B cell (primary cell): Measurements from ENCODE around the gene SPECC1L. TPM values are rescaled to one million over a fixed set of nuclear protein-coding genes. Genes with fewer than 3 reads are reported as not detected.

ENCODE experiments used
- ATAC-seq: fragments of 200-7000 bp; cut with Tn5 transposase; one replicate; pipeline ENCODE4 v1.10.0; 2021; ENCODE audit warnings: low read depth, mild to moderate bottlenecking, moderate number of reproducible peaks, moderate library complexity
- CTCF ChIA-PET: fragments of 350-600 bp; sonication (Branson Sonifier 250); formaldehyde crosslinking; loops from one replicate; lab custom pipeline; 2021; ENCODE audit warnings: antibody characterized with exemption, inconsistent platforms; lab: Charles Lee
- POLR2A ChIA-PET: fragments of 350-600 bp; sonication (Branson Sonifier 250); formaldehyde crosslinking; loops from one replicate; lab custom pipeline; 2021; ENCODE audit warnings: antibody characterized with exemption; lab: Charles Lee
- DNase-seq: peaks from one replicate; pipeline ENCODE4 v3.0.0; 2013
- H2AFZ ChIP-seq: 2 replicates; pipeline ENCODE4 v1.6.1; 2012; ENCODE audit warnings: mild to moderate bottlenecking, low read depth, low read length; ENCODE audit not compliant: insufficient read depth, poor library complexity, severe bottlenecking
- H3K27ac ChIP-seq, 2 donors: 1 replicate in 1 of 2; 2 replicates in 1 of 2; pipeline ENCODE4 v1.5.1; 2012 to 2013; ENCODE audit warnings: low read length in 2 of 2, mild to moderate bottlenecking in 2 of 2, moderate library complexity in 1 of 2
- H3K27me3 ChIP-seq, 4 experiments: fragments of 200-600 bp in 1 of 4; sonication (generic) in 1 of 4; replicated peaks in 1 of 4; 1 replicate in 2 of 4; 2 replicates in 2 of 4; pipeline versions ENCODE4 v1.6.1 to v1.7.0; 2013 to 2016; ENCODE audit warnings: low read length in 3 of 4, mild to moderate bottlenecking in 2 of 4, mixed read lengths in 1 of 4, moderate library complexity in 1 of 4; ENCODE audit not compliant: insufficient read depth in 4 of 4, control insufficient read depth in 3 of 4; ENCODE audit errors: control extremely low read depth in 1 of 4
- H3K36me3 ChIP-seq, 2 experiments: replicated peaks in 1 of 2; 1 replicate in 1 of 2; 2 replicates in 1 of 2; pipeline versions ENCODE4 v1.6.1 to v1.7.1; 2013; ENCODE audit warnings: low read length in 1 of 2; ENCODE audit not compliant: insufficient read depth in 2 of 2, control insufficient read depth in 1 of 2; ENCODE audit errors: control extremely low read depth in 1 of 2, extremely low read depth in 1 of 2
- H3K4me1 ChIP-seq, 2 donors: fragments of 200-600 bp in 1 of 2; sonication (generic) in 1 of 2; 1 replicate in 1 of 2; 2 replicates in 1 of 2; pipeline versions ENCODE4 v1.5.1 to v1.6.1; 2013 to 2017; ENCODE audit warnings: low read length in 2 of 2; ENCODE audit not compliant: control insufficient read depth in 2 of 2, insufficient read depth in 2 of 2
- H3K4me2 ChIP-seq: replicated peaks from 2 replicates; pipeline ENCODE3; 2012; ENCODE audit warnings: mild to moderate bottlenecking, low read depth, low read length; ENCODE audit not compliant: poor library complexity, severe bottlenecking
- H3K4me3 ChIP-seq, 5 experiments: fragments of 200-600 bp in 1 of 5; sonication (generic) in 1 of 5; 1 replicate in 3 of 5; 2 replicates in 2 of 5; pipeline versions ENCODE4 v1.5.1 to v1.7.0; 2011 to 2016; ENCODE audit warnings: low read length in 4 of 5, mild to moderate bottlenecking in 4 of 5, low read depth in 2 of 5, control low read depth in 1 of 5, moderate library complexity in 1 of 5; ENCODE audit not compliant: insufficient read depth in 1 of 5; ENCODE audit errors: control extremely low read depth in 1 of 5, extremely low read depth in 1 of 5
- H3K79me2 ChIP-seq: fragments of 200-600 bp; sonication (generic); one replicate; pipeline ENCODE4 v1.6.0; 2016; ENCODE audit warnings: low read length; ENCODE audit not compliant: control insufficient read depth, insufficient read depth
- H3K9ac ChIP-seq: fragments of 200-600 bp; sonication (generic); 2 replicates; pipeline ENCODE4 v1.6.1; 2017; ENCODE audit warnings: mild to moderate bottlenecking, low read length, moderate library complexity
- H3K9me3 ChIP-seq, 3 donors: one replicate each; pipeline versions ENCODE4 v1.6.1 to v1.7.1; 2013; ENCODE audit warnings: low read length in 2 of 3; ENCODE audit not compliant: control insufficient read depth in 2 of 3, insufficient read depth in 1 of 3; ENCODE audit errors: control extremely low read depth in 1 of 3
- H4K20me1 ChIP-seq: 2 replicates; pipeline ENCODE4 v1.6.0; 2012; ENCODE audit warnings: mild to moderate bottlenecking, low read length; ENCODE audit not compliant: insufficient read depth, control insufficient read depth, poor library complexity, severe bottlenecking
- H3K27ac Mint-ChIP-seq: one replicate; pipeline ENCODE4 v1.8.0; 2021; ENCODE audit warnings: mixed read lengths
- H3K27me3 Mint-ChIP-seq: one replicate; pipeline ENCODE4 v1.8.0; 2021; ENCODE audit warnings: mixed read lengths
- H3K4me1 Mint-ChIP-seq: one replicate; pipeline ENCODE4 v1.8.0; 2021; ENCODE audit warnings: mixed read lengths
- H3K4me3 Mint-ChIP-seq: one replicate; pipeline ENCODE4 v1.8.0; 2021; ENCODE audit warnings: mixed read lengths
- H3K9me3 Mint-ChIP-seq: one replicate; pipeline ENCODE4 v1.8.0; 2022; ENCODE audit warnings: mixed read lengths; ENCODE audit not compliant: insufficient read depth
- EZH2 ChIP-seq: IDR thresholded peaks from 2 replicates; pipeline ENCODE4 v1.6.1; 2012; ENCODE audit warnings: borderline replicate concordance, low read depth, mild to moderate bottlenecking, moderate library complexity, low read length; ENCODE audit not compliant: insufficient read depth, poor library complexity, severe bottlenecking
- WGBS: methylation state at CpG from one replicate; pipeline ENCODE4 v1.1.5; 2013; ENCODE audit warnings: missing lambda C conversion rate; ENCODE audit not compliant: insufficient coverage; 5-methylcytosine and 5-hydroxymethylcytosine counted together
- intact Hi-C: fragments of 100-400 bp; cut with micrococcal nuclease; formaldehyde crosslinking; loops from one replicate; pipeline ENCODE4 v1.10.0; 2022
- polyA plus RNA-seq: library from polyadenylated mRNA; depleted of rRNA; stranded (reverse); fragments of >200 nt; gene quantifications from 2 replicates; pipeline ENCODE4 v1.2.3, GENCODE V29; 2012
- total RNA-seq, 2 donors: library from RNA; stranded (reverse); fragments of 120-200 nt in 1 of 2; gene quantifications; 1 replicate in 1 of 2; 2 replicates in 1 of 2; pipeline versions ENCODE4 v1.2.3 to v1.2.4, GENCODE V29; 2013 to 2022
- TF ChIP-seq, protein P1 (sequence below): fragments of 200-600 bp; IDR thresholded peaks from one replicate; pipeline ENCODE4 v1.8.0; 2022; ENCODE audit warnings: antibody characterized with exemption, mild to moderate bottlenecking

SPECC1L gene
- total and polyA plus RNA-seq, 2 donors (not counting 1 experiment from before 2014, with no cell fraction given) = 14.4 to 85.3 TPM

DNA sequence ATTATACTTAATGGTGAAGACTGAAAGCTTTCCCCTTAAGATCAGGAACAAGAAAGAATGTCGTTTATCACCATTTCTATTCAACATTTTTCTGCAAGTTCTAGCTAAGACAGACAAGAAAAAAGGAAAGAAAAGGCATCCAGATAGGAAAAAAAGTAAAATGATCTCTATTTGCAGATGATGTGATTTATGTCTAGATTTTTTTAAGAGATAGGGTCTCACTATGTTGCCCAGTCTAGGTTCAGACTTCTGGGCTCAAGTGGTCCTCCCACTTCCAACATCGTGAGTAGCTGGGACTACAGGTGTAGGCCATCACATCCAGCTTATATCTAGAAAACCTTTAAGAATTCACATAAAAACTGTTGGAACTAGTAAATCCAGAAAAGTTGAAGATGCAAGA is 105.4 kb downstream of the SPECC1L start:
- CTCF ChIA-PET = no interaction called here

DNA sequence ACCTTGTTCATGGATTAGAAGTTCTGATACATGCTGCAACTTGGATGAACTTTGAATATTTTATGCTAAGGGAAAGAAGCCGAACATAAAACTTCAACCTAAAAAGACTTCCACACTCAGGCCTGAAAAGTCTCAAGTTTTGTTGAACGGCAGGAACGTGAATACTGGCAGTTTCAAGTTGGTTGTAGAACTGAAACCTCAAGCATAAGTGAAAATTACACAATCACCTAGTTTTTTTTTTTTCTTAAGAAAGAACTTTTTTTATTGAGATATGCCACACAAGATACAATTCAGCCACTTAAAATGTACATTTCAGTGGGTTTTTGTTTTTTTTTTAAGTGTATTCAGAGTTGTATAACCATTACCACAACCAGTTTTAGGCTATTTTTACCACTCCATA is 106.0 kb downstream of the SPECC1L start:
- Mint-ChIP-seq H3K4me3 (no peak overlapping the region), H3K27ac (no peak overlapping the region), H3K27me3 (no peaks in the 10 kb centered on the region), H3K4me1 (no peaks in the 10 kb centered on the region), H3K9me3 (no peaks in the 10 kb centered on the region)
- POLR2A ChIA-PET = no interaction called here
- no peak overlapping the region for H3K4me3 ChIP-seq
- H3K27me3 ChIP-seq = no peaks in the 10 kb centered on the region
- H3K27ac ChIP-seq = no peak overlapping the region
- DNase-seq (no peak), ATAC-seq (no peak)
- intact Hi-C loops = no loop called here
- no CpG with 5 or more reads among the region's 3 CpGs for WGBS
- H3K79me2 ChIP-seq = no peaks in the 10 kb centered on the region
- TF ChIP-seq, protein P1, sequence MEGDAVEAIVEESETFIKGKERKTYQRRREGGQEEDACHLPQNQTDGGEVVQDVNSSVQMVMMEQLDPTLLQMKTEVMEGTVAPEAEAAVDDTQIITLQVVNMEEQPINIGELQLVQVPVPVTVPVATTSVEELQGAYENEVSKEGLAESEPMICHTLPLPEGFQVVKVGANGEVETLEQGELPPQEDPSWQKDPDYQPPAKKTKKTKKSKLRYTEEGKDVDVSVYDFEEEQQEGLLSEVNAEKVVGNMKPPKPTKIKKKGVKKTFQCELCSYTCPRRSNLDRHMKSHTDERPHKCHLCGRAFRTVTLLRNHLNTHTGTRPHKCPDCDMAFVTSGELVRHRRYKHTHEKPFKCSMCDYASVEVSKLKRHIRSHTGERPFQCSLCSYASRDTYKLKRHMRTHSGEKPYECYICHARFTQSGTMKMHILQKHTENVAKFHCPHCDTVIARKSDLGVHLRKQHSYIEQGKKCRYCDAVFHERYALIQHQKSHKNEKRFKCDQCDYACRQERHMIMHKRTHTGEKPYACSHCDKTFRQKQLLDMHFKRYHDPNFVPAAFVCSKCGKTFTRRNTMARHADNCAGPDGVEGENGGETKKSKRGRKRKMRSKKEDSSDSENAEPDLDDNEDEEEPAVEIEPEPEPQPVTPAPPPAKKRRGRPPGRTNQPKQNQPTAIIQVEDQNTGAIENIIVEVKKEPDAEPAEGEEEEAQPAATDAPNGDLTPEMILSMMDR = no peak
- TF ChIP-seq EZH2 = no peak
- peaks cover 0 to 1% (median 0%) of the 10 kb centered on the region in 3 donors for H3K9me3 ChIP-seq
- no peak overlapping the region for H3K9ac ChIP-seq
- CTCF ChIA-PET = no interaction called here
- H4K20me1 ChIP-seq = no peaks in the 10 kb centered on the region
- H3K4me1 ChIP-seq = no peaks in the 10 kb centered on the region
- H3K36me3 ChIP-seq = peaks cover 8 to 26% of the 10 kb centered on the region in 2 experiments
- no peak overlapping the region for H2AFZ ChIP-seq
- no peak overlapping the region for H3K4me2 ChIP-seq

More for the DNA sequence above, 105.4 kb downstream of the SPECC1L start:
- Histone ChIP-seq H4K20me1 (no peaks in the 10 kb centered on the region), H3K27me3 (no peaks in the 10 kb centered on the region), H3K4me1 (no peaks in the 10 kb centered on the region), H3K4me2 (no peak overlapping the region), H3K79me2 (no peaks in the 10 kb centered on the region), H3K4me3 (no peak overlapping the region), H3K27ac (no peak overlapping the region), H2AFZ (no peak overlapping the region), H3K9ac (no peak overlapping the region), H3K9me3 (peaks cover 0 to 2% (median 0%) of the 10 kb centered on the region in 3 donors), H3K36me3 (peaks cover 9 to 32% of the 10 kb centered on the region in 2 experiments)
- WGBS = no CpG with 5 or more reads among the region's 2 CpGs
- intact Hi-C loops = no loop called here
- H3K4me3 Mint-ChIP-seq = no peak overlapping the region
- POLR2A ChIA-PET = no interaction called here
- TF ChIP-seq EZH2 = no peak
- TF ChIP-seq, protein P1 = no peak
- no peaks in the 10 kb centered on the region for H3K27me3 Mint-ChIP-seq
- DNase-seq (no peak), ATAC-seq (no peak)
- no peaks in the 10 kb centered on the region for H3K9me3 Mint-ChIP-seq
- no peaks in the 10 kb centered on the region for H3K4me1 Mint-ChIP-seq
- no peak overlapping the region for H3K27ac Mint-ChIP-seq
